PC-9 (cell line): Measurements from ENCODE around the gene STX18. TPM values are rescaled to one million over a fixed set of nuclear protein-coding genes. Genes with fewer than 3 reads are reported as not detected.

Experiments used
- BruUV-seq: library from RNA; stranded (reverse); fragments of 400-500 nt; replicated peaks from 2 replicates; lab custom pipeline; 2021; lab: Mats Ljungman, UMichigan
- CTCF ChIA-PET: fragments of 300-600 bp; sonication (Branson Sonifier 250); formaldehyde crosslinking; loops from one replicate; lab custom pipeline; 2022; ENCODE audit warnings: antibody characterized with exemption; lab: Charles Lee
- POLR2A ChIA-PET: fragments of 300-600 bp; sonication (Branson Sonifier 250); formaldehyde crosslinking; loops from one replicate; lab custom pipeline; 2022; ENCODE audit warnings: antibody characterized with exemption; ENCODE audit not compliant: unreplicated experiment; lab: Charles Lee
- DNase-seq, 2 experiments: peaks; one replicate each; pipeline versions ENCODE4 v3.0.0 to v3.0.0-alpha.2; 2015 to 2022; ENCODE audit warnings: mixed read lengths in 1 of 2
- H2AFZ ChIP-seq: fragments of 200-600 bp; sonication (generic); 2 replicates; pipeline ENCODE4 v1.8.1; 2017; ENCODE audit warnings: antibody characterized with exemption
- H3F3A ChIP-seq: fragments of 200-600 bp; sonication (generic); 2 replicates; pipeline ENCODE4 v1.8.1; 2017; ENCODE audit warnings: antibody characterized with exemption, mild to moderate bottlenecking, low read depth; ENCODE audit not compliant: insufficient read depth
- H3K27ac ChIP-seq: fragments of 200-600 bp; sonication (generic); 2 replicates; pipeline ENCODE4 v1.6.1; 2016; ENCODE audit warnings: mixed run types
- H3K27me3 ChIP-seq: fragments of 200-600 bp; sonication (generic); 2 replicates; pipeline ENCODE4 v1.6.1; 2016; ENCODE audit warnings: low read depth, mixed run types; ENCODE audit not compliant: insufficient read depth
- H3K36me3 ChIP-seq: fragments of 200-600 bp; sonication (generic); 2 replicates; pipeline ENCODE4 v1.6.1; 2016; ENCODE audit warnings: low read depth, mixed run types
- H3K4me1 ChIP-seq: fragments of 200-600 bp; sonication (generic); replicated peaks from 2 replicates; pipeline ENCODE4 v1.6.1; 2016; ENCODE audit warnings: mixed run types; ENCODE audit not compliant: insufficient read depth
- H3K4me2 ChIP-seq: fragments of 200-600 bp; sonication (generic); 2 replicates; pipeline ENCODE4 v1.6.1; 2017; ENCODE audit warnings: mixed run types
- H3K4me3 ChIP-seq: fragments of 200-600 bp; sonication (generic); 2 replicates; pipeline ENCODE4 v1.6.1; 2016; ENCODE audit warnings: mixed run types
- H3K79me2 ChIP-seq: fragments of 200-600 bp; sonication (generic); 2 replicates; pipeline ENCODE4 v1.6.1; 2017; ENCODE audit warnings: low read depth, mixed run types
- H3K9me2 ChIP-seq: fragments of 200-600 bp; sonication (generic); 2 replicates; pipeline ENCODE4 v1.8.1; 2017; ENCODE audit warnings: mild to moderate bottlenecking; ENCODE audit not compliant: insufficient read depth
- H3K9me3 ChIP-seq: fragments of 200-600 bp; sonication (generic); 2 replicates; pipeline ENCODE4 v1.8.1; 2016; ENCODE audit warnings: low read depth; ENCODE audit not compliant: insufficient read depth
- H4K20me1 ChIP-seq: fragments of 200-600 bp; sonication (generic); 2 replicates; pipeline ENCODE4 v1.8.1; 2017; ENCODE audit not compliant: insufficient read depth
- EZH2 ChIP-seq: fragments of 200-600 bp; sonication (generic); IDR thresholded peaks from 2 replicates; pipeline ENCODE4 v1.8.0; 2017; ENCODE audit warnings: antibody characterized with exemption, low read depth
- intact Hi-C: fragments of 100-400 bp; cut with micrococcal nuclease; formaldehyde crosslinking; loops from one replicate; pipeline ENCODE4 v1.10.0; 2022; ENCODE audit not compliant: unreplicated experiment
- total RNA-seq: library from RNA; stranded (reverse); gene quantifications from 2 replicates; pipeline ENCODE4 v1.2.3, GENCODE V29; 2021
- TF ChIP-seq, protein P1 (sequence below): fragments of 200-600 bp; sonication (generic); conservative IDR thresholded peaks from 2 replicates; pipeline ENCODE4 v1.6.1; 2017; ENCODE audit warnings: mixed run types, antibody characterized with exemption, mild to moderate bottlenecking, moderate library complexity

STX18 gene
- total RNA-seq, 1 experiment from 2014 or later, result 30.5 TPM

DNA sequence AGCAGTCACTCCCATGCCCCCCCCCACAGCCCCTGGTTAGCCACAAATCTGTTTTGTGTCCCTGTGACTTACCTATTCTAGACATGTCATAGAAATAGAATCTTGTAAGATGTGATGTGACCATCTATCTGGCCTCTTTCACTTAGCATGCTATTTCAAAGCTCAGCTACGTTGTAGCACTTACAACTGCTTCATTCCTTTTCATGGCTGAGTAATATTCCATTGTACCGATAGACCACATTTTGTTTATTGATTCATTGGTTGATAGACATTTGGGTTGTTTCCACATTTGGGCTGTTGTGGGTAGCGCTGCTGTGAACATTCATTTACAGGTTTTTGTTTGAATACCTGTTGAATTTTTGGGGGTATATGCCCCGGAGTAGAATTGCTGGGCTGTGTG lies 143.4 kb downstream of the STX18 start:
- no peaks in the 10 kb centered on the region for H3K36me3 ChIP-seq
- CTCF ChIA-PET, result no interaction called here
- H3K4me3 ChIP-seq, result no peak overlapping the region
- intact Hi-C loops, result no loop called here
- H3K27me3 ChIP-seq, result peaks cover 58% of the 10 kb centered on the region
- H3K9me3 ChIP-seq, result no peaks in the 10 kb centered on the region
- BruUV-seq, result no TSS peak
- H3K4me1 ChIP-seq, result no peaks in the 10 kb centered on the region
- H3K4me2 ChIP-seq, result no peak overlapping the region
- no peak for TF ChIP-seq EZH2
- no peak for DNase-seq
- H4K20me1 ChIP-seq, result no peaks in the 10 kb centered on the region
- H2AFZ ChIP-seq, result no peak overlapping the region
- POLR2A ChIA-PET, result no interaction called here
- H3K79me2 ChIP-seq, result no peaks in the 10 kb centered on the region
- no peaks in the 10 kb centered on the region for H3K9me2 ChIP-seq
- H3K27ac ChIP-seq, result no peak overlapping the region
- no peaks in the 10 kb centered on the region for H3F3A ChIP-seq

DNA sequence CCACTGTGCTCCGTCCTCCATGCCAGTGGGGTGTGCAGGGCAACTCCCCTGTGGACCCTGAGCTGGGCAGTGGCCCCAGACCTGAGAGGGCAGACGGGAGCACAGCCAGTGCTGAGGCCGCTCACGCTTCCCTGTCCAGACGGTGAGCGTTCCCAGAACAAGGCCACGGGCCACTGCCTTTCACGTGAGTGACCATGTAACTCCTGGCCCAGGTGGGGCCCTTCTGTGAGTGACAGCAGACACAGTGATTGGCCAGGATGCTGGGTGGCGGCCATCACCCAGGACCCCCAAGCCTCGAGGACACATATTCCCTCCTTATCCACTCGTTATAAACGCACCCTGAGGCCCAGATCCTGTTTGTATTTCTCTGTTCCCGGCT lies 144.4 kb downstream of the STX18 start:
- no peaks in the 10 kb centered on the region for H3K9me2 ChIP-seq
- intact Hi-C loops, result no loop called here
- H3K9me3 ChIP-seq, result no peaks in the 10 kb centered on the region
- ChIA-PET POLR2A (no interaction called here), CTCF (no interaction called here)
- H3F3A ChIP-seq, result no peaks in the 10 kb centered on the region
- H4K20me1 ChIP-seq, result no peaks in the 10 kb centered on the region
- H3K4me3 ChIP-seq, result no peak overlapping the region
- TF ChIP-seq, protein P1, sequence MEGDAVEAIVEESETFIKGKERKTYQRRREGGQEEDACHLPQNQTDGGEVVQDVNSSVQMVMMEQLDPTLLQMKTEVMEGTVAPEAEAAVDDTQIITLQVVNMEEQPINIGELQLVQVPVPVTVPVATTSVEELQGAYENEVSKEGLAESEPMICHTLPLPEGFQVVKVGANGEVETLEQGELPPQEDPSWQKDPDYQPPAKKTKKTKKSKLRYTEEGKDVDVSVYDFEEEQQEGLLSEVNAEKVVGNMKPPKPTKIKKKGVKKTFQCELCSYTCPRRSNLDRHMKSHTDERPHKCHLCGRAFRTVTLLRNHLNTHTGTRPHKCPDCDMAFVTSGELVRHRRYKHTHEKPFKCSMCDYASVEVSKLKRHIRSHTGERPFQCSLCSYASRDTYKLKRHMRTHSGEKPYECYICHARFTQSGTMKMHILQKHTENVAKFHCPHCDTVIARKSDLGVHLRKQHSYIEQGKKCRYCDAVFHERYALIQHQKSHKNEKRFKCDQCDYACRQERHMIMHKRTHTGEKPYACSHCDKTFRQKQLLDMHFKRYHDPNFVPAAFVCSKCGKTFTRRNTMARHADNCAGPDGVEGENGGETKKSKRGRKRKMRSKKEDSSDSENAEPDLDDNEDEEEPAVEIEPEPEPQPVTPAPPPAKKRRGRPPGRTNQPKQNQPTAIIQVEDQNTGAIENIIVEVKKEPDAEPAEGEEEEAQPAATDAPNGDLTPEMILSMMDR, result no peak
- no peak for TF ChIP-seq EZH2
- DNase-seq, result no peak
- H3K4me2 ChIP-seq, result no peak overlapping the region
- no peak overlapping the region for H2AFZ ChIP-seq
- no TSS peak for BruUV-seq
- peaks cover 57% of the 10 kb centered on the region for H3K27me3 ChIP-seq
- no peak overlapping the region for H3K27ac ChIP-seq
- H3K79me2 ChIP-seq, result no peaks in the 10 kb centered on the region
- no peaks in the 10 kb centered on the region for H3K4me1 ChIP-seq
- H3K36me3 ChIP-seq, result no peaks in the 10 kb centered on the region

DNA sequence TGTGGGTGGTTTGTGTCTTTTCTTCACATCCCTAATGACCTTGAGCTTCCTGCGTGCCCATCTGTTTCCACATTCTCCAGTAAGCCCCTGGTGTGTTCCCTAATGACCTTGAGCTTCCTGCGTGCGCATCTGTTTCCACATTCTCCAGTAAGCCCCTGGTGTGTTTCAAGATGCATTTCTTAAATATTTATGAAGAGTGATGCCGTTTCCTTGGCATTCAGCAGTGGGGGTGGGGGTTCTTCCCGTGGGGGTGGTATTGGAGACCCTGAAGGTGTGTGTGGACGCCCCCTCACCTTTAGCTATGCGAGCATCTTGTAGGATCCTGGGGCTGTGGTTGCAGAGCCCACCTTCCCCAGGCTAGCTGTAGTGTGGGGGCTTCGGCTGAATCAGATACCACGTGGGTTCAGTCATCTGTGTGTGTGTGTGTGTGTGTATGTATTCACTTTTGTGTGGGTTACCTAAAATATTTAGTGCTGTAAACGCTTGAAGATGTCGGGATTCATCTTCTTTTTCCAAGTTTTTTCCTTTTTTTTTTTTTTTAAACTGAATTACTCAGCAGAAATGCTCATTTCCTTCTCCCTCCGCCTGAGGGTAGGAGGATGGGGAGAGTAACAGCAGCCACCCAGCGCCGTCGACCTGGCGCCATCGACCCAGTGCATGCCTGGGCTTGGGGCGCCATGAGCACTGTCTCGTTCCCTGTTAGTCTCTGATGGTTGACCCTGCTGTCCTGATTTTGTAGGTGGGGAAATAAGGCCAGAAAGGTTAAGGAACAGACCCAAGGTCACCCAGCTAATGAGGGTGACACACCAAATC lies 145.0 kb downstream of the STX18 start:
- Histone ChIP-seq H3K9me3 (no peaks in the 10 kb centered on the region), H3K4me2 (no peak overlapping the region), H3K36me3 (no peaks in the 10 kb centered on the region), H3K9me2 (no peaks in the 10 kb centered on the region), H3K27me3 (peaks cover 63% of the 10 kb centered on the region), H3K79me2 (no peaks in the 10 kb centered on the region), H4K20me1 (no peaks in the 10 kb centered on the region), H3K4me1 (no peaks in the 10 kb centered on the region), H3K27ac (no peak overlapping the region), H3K4me3 (no peak overlapping the region), H3F3A (no peaks in the 10 kb centered on the region), H2AFZ (no peak overlapping the region)
- DNase-seq, result no peak
- CTCF ChIA-PET, result no interaction called here
- intact Hi-C loops, result no loop called here
- TF ChIP-seq, protein P1, result no peak
- TF ChIP-seq EZH2, result no peak
- POLR2A ChIA-PET, result no interaction called here
- no TSS peak for BruUV-seq
